Fibroblast of pulmonary artery (primary cell): ENCODE results near the gene VANGL1.

Experiments
- DNase-seq: peaks from one replicate; pipeline ENCODE4 v3.0.0-alpha.2; 2010; ENCODE audit warnings: low read depth
- H3K4me3 ChIP-seq: replicated peaks from 2 replicates; pipeline ENCODE4 v1.5.1; 2011; ENCODE audit warnings: low read depth, mild to moderate bottlenecking, control low read depth, low read length, moderate library complexity
- CTCF ChIP-seq: IDR thresholded peaks from 2 replicates; pipeline ENCODE4 v1.5.1; 2011; ENCODE audit warnings: mild to moderate bottlenecking, control low read depth, low read length, inconsistent platforms; ENCODE audit errors: missing control alignments

VANGL1 gene

DNA sequence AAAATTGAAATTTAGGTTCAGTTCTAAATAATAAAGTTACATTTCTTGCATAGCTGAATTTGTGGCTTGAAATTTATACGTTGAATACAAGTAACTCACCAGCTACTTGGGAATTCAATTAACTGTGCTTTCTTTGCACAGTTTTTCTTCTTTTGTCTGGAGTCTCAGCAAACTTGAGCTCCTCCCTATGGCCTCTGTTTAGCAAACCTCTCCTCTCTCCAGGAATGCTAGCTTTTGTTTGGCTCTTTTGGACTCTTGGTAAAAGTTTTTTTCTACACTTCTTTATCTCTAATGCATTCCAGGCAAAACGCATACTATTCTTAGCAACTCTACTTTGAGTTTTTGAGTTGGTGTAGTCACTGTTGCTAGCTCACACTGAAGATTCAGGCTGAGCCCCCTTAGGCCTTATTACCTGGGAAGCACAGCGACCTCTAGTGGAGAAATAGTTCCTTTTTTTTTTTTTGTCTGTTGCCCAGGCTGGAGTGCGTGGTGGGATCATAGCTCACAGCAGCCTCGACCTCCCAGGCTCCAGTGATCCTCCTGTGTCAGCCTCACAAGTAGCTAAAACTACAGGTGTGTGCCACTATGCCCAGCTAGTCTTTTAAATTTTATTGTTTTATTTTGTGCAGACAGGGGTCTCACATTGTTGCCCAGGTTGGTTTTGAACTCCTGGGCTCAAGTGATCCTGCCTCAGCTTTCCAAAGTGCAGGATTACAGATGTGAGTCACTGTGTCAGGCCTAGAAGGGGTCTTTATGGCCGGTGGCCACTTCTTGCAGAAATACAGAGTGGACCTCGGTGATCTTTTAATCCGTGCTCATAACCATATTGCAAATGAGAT lies 65.0 kb downstream of the VANGL1 start:
- peak; percentile 67 for TF ChIP-seq CTCF
- DNase-seq = peak; percentile 77
- no peak overlapping the region for H3K4me3 ChIP-seq

DNA sequence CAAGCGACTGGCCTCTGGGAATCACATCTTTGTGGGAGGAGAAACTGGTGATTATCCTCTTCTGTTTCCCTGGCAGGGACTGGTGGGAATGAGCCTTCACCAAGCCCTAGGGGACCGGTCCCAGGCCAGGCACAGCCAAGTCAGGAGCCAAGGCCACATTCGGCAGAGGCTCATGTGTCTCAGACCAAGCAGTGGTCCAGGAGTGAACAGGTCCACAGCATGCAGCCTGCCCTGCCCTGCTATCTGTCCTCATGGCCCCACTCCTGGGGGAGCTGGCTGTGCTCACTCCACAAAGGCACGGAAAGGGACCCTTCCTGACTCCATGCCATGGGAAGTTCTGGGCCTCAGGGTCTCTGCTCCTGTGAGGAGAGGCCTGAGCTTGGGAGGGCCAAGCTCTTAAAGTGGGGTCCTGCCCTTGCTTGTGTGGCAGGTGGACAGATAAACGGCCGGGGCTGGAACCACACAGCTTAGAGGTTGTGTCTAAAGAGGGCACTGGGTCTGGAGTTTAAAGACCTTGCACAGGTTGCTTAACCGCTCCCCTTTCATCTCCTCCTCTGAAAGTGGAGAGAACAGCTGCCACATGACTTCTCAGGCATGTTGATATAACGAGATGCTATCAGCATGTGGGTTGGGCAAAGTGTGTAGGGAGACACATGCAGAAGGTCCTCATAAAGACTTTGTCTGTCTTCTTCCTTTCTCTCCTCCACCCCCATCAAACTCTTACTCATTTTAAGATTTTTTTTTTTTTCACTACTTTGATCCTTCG lies 69.3 kb downstream of the VANGL1 start:
- TF ChIP-seq CTCF = no peak
- DNase-seq = no peak
- no peak overlapping the region for H3K4me3 ChIP-seq

DNA sequence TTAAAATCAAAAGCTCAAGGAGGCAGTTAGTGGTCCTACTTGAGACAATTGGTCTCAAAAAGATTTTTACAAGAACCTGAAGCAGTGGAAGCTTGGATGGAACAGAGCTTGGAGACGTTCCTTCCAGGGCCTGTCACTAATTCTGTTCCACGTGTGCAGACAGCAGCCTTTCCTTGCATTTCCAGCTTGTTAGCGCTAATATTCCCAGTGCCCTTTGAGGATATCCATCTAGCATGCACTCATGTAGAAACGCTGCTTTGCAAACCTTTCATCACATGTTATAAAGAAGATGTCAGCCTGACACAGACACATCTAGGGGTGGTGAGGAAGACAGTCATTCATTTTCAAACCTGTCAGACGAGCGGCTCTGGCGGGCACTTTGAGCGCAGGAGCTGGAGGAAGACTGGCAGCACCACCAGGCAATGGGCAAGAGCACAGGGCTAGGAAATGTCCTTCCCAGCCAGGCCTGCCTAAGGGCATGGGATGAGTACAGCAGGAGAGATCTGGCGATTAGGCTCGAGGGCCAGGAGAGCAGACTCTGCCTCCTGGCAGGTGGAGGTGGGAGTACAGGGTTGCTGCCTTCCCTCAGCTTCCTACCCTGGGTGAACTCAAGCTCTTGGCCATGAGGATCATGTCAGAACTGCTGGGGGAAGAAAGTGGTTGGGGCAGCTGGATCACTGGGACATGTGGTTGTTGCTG lies 71.3 kb downstream of the VANGL1 start:
- no peak for TF ChIP-seq CTCF
- no peak for DNase-seq
- H3K4me3 ChIP-seq = no peak overlapping the region

GRCh38 chr1:115713906-115714305 lies 72.1 kb downstream of the VANGL1 start:
- no peak for DNase-seq
- no peak for TF ChIP-seq CTCF
- no peak overlapping the region for H3K4me3 ChIP-seq

DNA sequence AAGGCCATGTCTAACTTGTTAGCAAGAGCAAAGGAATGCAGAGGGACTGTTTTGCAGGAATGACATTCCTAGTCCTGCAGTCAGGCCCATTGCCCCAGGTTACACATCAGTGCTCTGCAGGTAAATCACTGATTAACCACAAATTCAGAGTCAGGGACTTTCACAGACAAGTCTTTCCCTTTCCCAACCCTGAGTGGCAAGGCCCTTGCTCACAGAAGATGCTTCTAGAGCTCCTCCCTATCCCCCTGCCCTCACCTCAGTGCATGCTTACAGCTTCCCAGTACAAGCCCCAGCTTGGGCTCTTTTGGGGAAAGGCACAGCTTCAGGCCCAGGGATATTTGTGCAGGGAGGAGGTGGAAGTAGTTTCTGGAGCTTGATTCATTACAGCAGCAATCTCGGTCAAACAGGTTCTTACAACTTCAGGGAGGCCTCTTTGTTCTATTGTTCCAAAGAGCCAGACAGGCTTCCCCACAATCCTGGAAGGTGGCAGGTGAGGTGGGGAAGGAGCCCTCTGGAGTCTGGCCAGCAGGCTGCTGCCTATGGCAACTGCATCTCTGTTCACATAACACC lies 72.9 kb downstream of the VANGL1 start:
- TF ChIP-seq CTCF = no peak
- no peak for DNase-seq
- H3K4me3 ChIP-seq = no peak overlapping the region

DNA sequence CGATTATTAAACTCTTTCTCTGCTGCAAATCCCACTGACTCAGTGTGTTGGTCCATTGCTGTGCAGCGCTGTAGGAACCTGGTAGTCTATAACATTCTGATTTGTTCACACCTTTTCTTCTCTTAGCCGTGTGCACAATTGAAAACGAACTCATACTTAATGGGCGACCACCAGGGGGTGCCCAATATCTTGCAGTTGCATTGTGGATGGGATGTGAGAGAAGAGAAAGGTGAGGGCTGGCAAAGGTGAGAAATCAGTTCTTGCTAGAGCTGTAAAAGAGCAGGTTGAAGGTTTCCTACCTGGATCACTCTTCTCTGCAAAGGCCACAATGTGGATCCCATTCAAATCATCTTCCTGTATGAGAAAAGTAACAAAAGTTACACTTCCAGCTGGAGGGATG lies 75.8 kb downstream of the VANGL1 start:
- TF ChIP-seq CTCF = peak; percentile 55
- DNase-seq = peak; percentile 49
- no peak overlapping the region for H3K4me3 ChIP-seq
